CD4-positive, alpha-beta T cell (primary cell): Measurements from ENCODE around the gene CASKIN1. TPM values are rescaled to one million over a fixed set of nuclear protein-coding genes. Genes with fewer than 3 reads are reported as not detected.

Source experiments
- ATAC-seq: fragments of 200-7000 bp; cut with Tn5 transposase; one replicate; pipeline ENCODE4 v1.10.0; 2022; ENCODE audit warnings: mild to moderate bottlenecking; ENCODE audit not compliant: poor library complexity
- CTCF ChIA-PET: fragments of 350-600 bp; sonication (Branson Sonifier 250); formaldehyde crosslinking; loops from one replicate; lab custom pipeline; 2021; ENCODE audit warnings: antibody characterized with exemption, inconsistent platforms; lab: Charles Lee
- POLR2A ChIA-PET: fragments of 350-600 bp; sonication (Branson Sonifier 250); formaldehyde crosslinking; loops from one replicate; lab custom pipeline; 2021; ENCODE audit warnings: antibody characterized with exemption, inconsistent platforms; lab: Charles Lee
- DNase-seq, 14 experiments: peaks; one replicate each; pipeline ENCODE4 v3.0.0-alpha.2; 2013 to 2020; ENCODE audit warnings: mixed read lengths in 2 of 14
- H3K27ac ChIP-seq, 2 donors: one replicate each; pipeline versions ENCODE4 v1.5.1 to v1.7.0; 2013; ENCODE audit warnings: low read length in 2 of 2, low read depth in 1 of 2, mild to moderate bottlenecking in 1 of 2
- H3K27me3 ChIP-seq, 2 experiments: 1 replicate in 1 of 2; 2 replicates in 1 of 2; pipeline versions ENCODE4 v1.6.1 to v1.7.0; 2013; ENCODE audit warnings: low read length in 2 of 2, control low read depth in 1 of 2, mild to moderate bottlenecking in 1 of 2, moderate library complexity in 1 of 2; ENCODE audit not compliant: insufficient read depth in 2 of 2, control insufficient read depth in 1 of 2
- H3K36me3 ChIP-seq: one replicate; pipeline ENCODE4 v1.6.1; 2013; ENCODE audit warnings: low read length, control low read depth; ENCODE audit not compliant: insufficient read depth
- H3K4me1 ChIP-seq: one replicate; pipeline ENCODE4 v1.6.1; 2013; ENCODE audit warnings: low read length, control low read depth; ENCODE audit not compliant: insufficient read depth
- H3K4me3 ChIP-seq: one replicate; pipeline ENCODE4 v1.5.1; 2013; ENCODE audit warnings: mild to moderate bottlenecking, low read length, moderate library complexity
- H3K9me3 ChIP-seq, 2 experiments: 1 replicate in 1 of 2; 2 replicates in 1 of 2; pipeline versions ENCODE4 v1.6.1 to v1.7.0; 2013; ENCODE audit warnings: low read length in 2 of 2, mild to moderate bottlenecking in 2 of 2, control low read depth in 1 of 2, moderate library complexity in 1 of 2; ENCODE audit not compliant: control insufficient read depth in 1 of 2, insufficient read depth in 1 of 2
- H3K27ac Mint-ChIP-seq: one replicate; pipeline ENCODE4 v1.8.0; 2020; ENCODE audit warnings: mixed read lengths
- H3K27me3 Mint-ChIP-seq: one replicate; pipeline ENCODE4 v1.8.0; 2021; ENCODE audit warnings: mixed read lengths
- H3K36me3 Mint-ChIP-seq: one replicate; pipeline ENCODE4 v1.8.0; 2021; ENCODE audit warnings: low read depth, mixed read lengths
- H3K4me1 Mint-ChIP-seq: one replicate; pipeline ENCODE4 v1.8.0; 2021; ENCODE audit warnings: low read depth, mixed read lengths
- H3K4me3 Mint-ChIP-seq: one replicate; pipeline ENCODE4 v1.8.0; 2020; ENCODE audit warnings: mild to moderate bottlenecking, mixed read lengths
- H3K9me3 Mint-ChIP-seq: one replicate; pipeline ENCODE4 v1.8.0; 2020; ENCODE audit warnings: mixed read lengths
- CTCF ChIP-seq: fragments of 200-600 bp; IDR thresholded peaks from one replicate; pipeline ENCODE4 v1.8.0; 2022; ENCODE audit warnings: antibody characterized with exemption, mild to moderate bottlenecking
- intact Hi-C, 2 experiments: fragments of 100-400 bp; cut with DNase I in 1 of 2; cut with micrococcal nuclease in 1 of 2; formaldehyde crosslinking; loops; one replicate each; pipeline versions ENCODE4 v1.15.1 to v1.9.0; 2023 to 2025; cut with DNase I, micrococcal nuclease
- total RNA-seq, 174 experiments: library from RNA in 2 of 174; stranded (reverse) in 2 of 174; gene quantifications; one replicate each; pipeline ENCODE4 v1.2.3 and lab custom pipeline; 2021 to 2026

Gene CASKIN1
- total RNA-seq, 2 experiments from 2014 or later = 0.06 TPM; not detected in 1

- Mint-ChIP-seq H3K27me3 (no peaks in the 10 kb centered on the region), H3K4me3 (peak overlapping the region; percentile 11), H3K4me1 (peaks cover 19% of the 10 kb centered on the region), H3K27ac (no peak overlapping the region), H3K9me3 (no peaks in the 10 kb centered on the region), H3K36me3 (peaks cover 16% of the 10 kb centered on the region)
- peaks cover 32% of the 10 kb centered on the region for H3K36me3 ChIP-seq
- POLR2A ChIA-PET = no interaction called here
- intact Hi-C loops = loop anchor here in 1 of 2 experiments (10.0 kb wide), 1 partner anchor 795 kb away; the partner anchor contains the start of gene UNKL
- H3K27ac ChIP-seq = no peak overlapping the region
- H3K27me3 ChIP-seq = no peaks in the 10 kb centered on the region
- no peaks in the 10 kb centered on the region for H3K9me3 ChIP-seq
- DNase-seq (no peak), ATAC-seq (no peak)
- peaks cover 37% of the 10 kb centered on the region for H3K4me1 ChIP-seq
- CTCF ChIA-PET = no interaction called here
- TF ChIP-seq CTCF = no peak
- H3K4me3 ChIP-seq = no peak overlapping the region
Measured at GRCh38 chr16:2210009-2210332, 13.6 kb upstream of the CASKIN1 start.

GRCh38 chr16:2209258-2210008, 13.0 kb upstream of the CASKIN1 start:
- no peaks in the 10 kb centered on the region for H3K9me3 Mint-ChIP-seq
- no peak for TF ChIP-seq CTCF
- peaks cover 42% of the 10 kb centered on the region for H3K4me1 ChIP-seq
- H3K4me1 Mint-ChIP-seq = peaks cover 23% of the 10 kb centered on the region
- H3K4me3 ChIP-seq = no peak overlapping the region
- no peak for ATAC-seq
- H3K27ac ChIP-seq = no peak overlapping the region
- no peaks in the 10 kb centered on the region for H3K9me3 ChIP-seq
- peaks cover 32% of the 10 kb centered on the region for H3K36me3 ChIP-seq
- intact Hi-C loops = loop anchor here (5.0 to 10.0 kb wide), 3 partner anchors 43 to 795 kb away; partner anchors contain the start of genes ECI1 (in 1 of the 2), NTHL1 (in 1 of the 2), TSC2 (in 1 of the 2) and UNKL (in 1 of the 2)
- no peak for DNase-seq
- H3K27me3 Mint-ChIP-seq = no peaks in the 10 kb centered on the region
- CTCF ChIA-PET = no interaction called here
- H3K27ac Mint-ChIP-seq = no peak overlapping the region
- H3K27me3 ChIP-seq = no peaks in the 10 kb centered on the region
- peak overlapping the region; percentile 11 for H3K4me3 Mint-ChIP-seq
- H3K36me3 Mint-ChIP-seq = peaks cover 16% of the 10 kb centered on the region
- POLR2A ChIA-PET = no interaction called here

GRCh38 chr16:2208772-2209171, 12.4 kb upstream of the CASKIN1 start:
- Histone ChIP-seq H3K9me3 (no peaks in the 10 kb centered on the region), H3K4me3 (no peak overlapping the region), H3K27me3 (no peaks in the 10 kb centered on the region), H3K36me3 (peaks cover 32% of the 10 kb centered on the region), H3K4me1 (peaks cover 40% of the 10 kb centered on the region), H3K27ac (no peak overlapping the region)
- ATAC-seq = no peak
- TF ChIP-seq CTCF = no peak
- no peaks in the 10 kb centered on the region for H3K27me3 Mint-ChIP-seq
- H3K4me3 Mint-ChIP-seq = no peak overlapping the region
- H3K27ac Mint-ChIP-seq = no peak overlapping the region
- ChIA-PET CTCF (no interaction called here), POLR2A (no interaction called here)
- H3K9me3 Mint-ChIP-seq = no peaks in the 10 kb centered on the region
- H3K4me1 Mint-ChIP-seq = peaks cover 24% of the 10 kb centered on the region
- H3K36me3 Mint-ChIP-seq = peaks cover 16% of the 10 kb centered on the region
- no peak for DNase-seq
- intact Hi-C loops = loop anchor here (5.0 kb wide), 2 partner anchors 44 to 161 kb away; partner anchors contain the start of genes ECI1 (in 1 of the 2), NTHL1 (in 1 of the 2) and TSC2 (in 1 of the 2)
